Stimulated activated naive CD4-positive, alpha-beta T cell (primary cell): ENCODE results near the gene CEP112.

ENCODE experiments used
- DNase-seq, 6 experiments: peaks; one replicate each; lab custom pipeline; 2025; lab: John Stamatoyannopoulos, UW

Gene CEP112

GRCh38 chr17:65644545-65644944, 547.4 kb downstream of the CEP112 start:
- DNase-seq: no peak

GRCh38 chr17:65638221-65638975, 553.5 kb downstream of the CEP112 start:
- DNase-seq: no peak

DNA sequence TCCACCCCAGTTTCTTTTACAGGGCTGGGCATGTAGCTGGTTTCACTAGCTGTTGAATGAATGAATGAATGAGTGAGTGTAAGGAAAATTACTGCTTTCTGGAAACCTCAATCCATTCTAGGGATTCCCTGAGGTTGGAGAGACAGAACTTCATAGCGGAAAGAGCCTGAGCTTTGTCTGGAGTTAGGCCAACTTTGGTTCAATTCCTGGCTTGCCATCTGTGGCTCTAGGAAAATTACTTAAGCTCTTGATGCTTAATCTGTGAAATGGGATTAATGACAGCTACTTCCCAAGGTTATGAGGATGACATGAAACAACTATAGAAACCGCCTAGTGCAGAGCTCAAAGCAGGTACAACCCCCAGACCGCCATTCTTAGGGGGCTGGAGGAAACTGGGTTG, 554.1 kb downstream of the CEP112 start:
- no peak for DNase-seq

GRCh38 chr17:65634533-65634932, 557.4 kb downstream of the CEP112 start:
- DNase-seq: no peak

- no peak for DNase-seq
These were observed 557.9 kb downstream of the CEP112 start for GRCh38 chr17:65633988-65634387.

DNA sequence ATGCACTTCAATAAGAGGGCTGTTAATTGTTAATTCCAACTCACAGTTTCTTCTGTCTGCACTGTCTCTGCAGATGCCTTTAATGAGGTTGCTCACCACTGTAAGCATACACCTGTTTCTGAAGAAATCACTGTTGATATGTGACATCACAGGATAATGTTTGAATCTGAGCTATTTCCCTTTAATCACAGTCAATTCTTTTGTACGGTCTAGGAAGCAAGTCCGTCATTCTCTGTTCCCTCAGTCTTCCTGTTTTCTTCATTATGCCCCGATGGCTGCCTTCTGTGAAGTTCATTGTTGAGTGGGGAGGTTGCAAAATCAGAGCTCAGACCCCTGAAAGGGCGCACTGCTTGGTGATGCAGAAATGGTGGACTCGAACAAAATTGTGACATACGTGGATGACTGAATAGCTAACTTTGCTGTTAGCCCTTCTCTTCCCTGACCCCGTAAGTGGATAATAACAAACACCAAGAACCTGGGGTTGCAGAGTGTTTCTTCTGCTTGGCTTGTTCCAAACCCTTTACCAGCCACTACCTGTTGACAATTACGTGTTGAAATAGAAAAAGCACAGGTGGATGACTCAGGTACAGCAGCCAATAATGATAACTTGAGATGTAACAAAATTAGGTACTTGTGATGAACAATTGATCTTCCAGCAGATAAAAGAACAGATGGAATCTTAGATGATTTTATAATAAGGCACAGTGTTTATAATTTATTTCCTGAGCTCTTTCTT, 558.6 kb downstream of the CEP112 start:
- no peak for DNase-seq

DNA sequence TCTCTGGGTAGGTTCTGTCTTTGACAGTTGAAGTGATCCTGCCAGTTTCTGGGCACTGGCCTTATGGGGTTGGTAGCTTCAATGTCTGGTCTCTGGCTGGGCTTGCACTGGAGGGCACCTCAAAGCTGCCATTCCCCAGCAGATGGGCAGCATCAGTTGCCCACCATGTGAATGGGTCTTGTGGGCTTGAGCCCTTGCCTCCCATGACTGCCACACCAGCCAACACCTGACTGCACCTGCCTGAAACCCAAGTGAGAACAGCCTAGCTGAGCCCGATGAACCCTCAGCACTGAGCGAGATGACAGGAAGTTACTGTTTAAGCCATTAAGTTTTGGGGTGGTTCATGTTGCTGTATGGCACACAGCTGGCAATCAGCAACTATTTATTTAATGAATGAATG, 561.4 kb downstream of the CEP112 start:
- DNase-seq: no peak

GRCh38 chr17:65629234-65629690, 562.7 kb downstream of the CEP112 start:
- DNase-seq: no peak

DNA sequence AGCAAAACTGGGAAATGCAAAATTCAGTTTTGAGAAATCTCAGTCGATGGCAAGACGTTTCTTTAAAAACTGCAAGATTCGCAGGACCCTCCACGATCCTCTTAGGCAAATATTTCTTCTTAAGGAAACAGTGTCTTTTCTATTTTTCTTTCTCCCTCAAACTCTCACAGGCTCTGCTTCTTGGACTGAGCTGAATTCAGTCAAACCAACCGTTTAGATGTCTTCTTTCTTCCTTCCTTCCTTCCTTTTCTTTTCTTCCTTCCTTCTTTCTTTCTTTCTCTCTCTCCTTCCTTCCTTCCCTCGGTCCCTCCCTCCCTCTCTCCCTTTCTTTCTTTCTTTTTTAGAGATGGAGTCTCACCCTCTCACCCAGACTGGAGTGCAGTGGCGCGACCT, 563.3 kb downstream of the CEP112 start:
- DNase-seq: no peak

DNA sequence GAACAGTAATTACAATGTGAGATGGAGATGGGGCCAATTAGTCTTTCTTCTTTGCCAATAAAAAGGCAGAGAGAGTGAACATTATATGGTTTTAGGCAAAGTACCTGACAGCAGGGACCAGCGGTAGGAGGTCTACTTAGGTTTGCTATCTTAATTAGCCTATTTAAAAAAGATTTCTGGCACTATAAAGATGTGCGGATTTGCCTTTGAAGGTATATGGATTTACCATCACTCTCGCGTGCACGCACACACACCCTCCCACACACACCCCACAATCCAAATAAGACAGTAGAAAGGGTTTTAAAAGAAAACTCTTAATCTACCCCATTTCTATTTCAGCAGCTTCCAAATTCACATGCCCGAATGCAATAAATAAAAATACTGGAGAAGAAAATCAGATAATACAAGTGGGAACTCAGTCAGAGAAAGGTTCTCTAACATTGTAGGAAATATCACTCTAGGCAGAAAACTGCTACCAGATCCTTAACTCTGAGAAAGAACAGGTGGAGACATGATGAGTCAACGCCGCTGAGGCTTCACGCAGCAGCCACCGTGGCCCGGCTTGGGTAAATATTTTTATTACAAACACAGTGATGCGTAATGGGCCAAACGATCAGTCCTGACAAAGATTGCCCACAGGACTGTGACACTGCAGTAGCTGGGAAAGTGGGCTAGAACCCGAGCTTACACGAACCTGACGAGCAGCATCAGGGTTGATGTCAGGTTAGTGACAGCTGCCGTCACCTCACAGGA, 563.9 kb downstream of the CEP112 start:
- no peak for DNase-seq

- DNase-seq: no peak
These were observed 564.8 kb downstream of the CEP112 start for GRCh38 chr17:65627108-65627507.

GRCh38 chr17:65626451-65626850, 565.5 kb downstream of the CEP112 start:
- no peak for DNase-seq

GRCh38 chr17:65618516-65618915, 573.4 kb downstream of the CEP112 start:
- DNase-seq: no peak

GRCh38 chr17:65617496-65617895, 574.4 kb downstream of the CEP112 start:
- no peak for DNase-seq

GRCh38 chr17:65609749-65610148, 582.2 kb downstream of the CEP112 start:
- no peak for DNase-seq

GRCh38 chr17:65609286-65609685, 582.6 kb downstream of the CEP112 start:
- DNase-seq: no peak

DNA sequence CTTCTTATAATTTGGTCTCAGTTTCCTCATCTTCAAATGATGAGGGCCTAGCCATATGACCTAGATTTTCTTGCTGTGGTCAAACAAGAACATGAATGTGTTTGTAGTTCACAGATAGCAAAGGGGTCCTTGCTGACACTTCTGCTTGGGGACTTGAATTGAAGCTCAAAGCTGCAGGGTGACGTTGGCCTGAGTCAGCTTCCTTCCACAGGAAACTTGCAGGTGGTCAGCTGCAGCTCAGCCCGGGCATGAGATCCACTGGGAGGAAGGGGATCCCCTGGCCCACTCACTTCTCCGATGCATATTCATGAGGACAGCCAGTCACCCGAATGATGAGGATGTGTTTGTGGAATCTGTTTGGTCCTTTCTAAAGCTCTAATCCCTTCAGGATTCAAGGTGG, 587.9 kb downstream of the CEP112 start:
- no peak for DNase-seq

DNA sequence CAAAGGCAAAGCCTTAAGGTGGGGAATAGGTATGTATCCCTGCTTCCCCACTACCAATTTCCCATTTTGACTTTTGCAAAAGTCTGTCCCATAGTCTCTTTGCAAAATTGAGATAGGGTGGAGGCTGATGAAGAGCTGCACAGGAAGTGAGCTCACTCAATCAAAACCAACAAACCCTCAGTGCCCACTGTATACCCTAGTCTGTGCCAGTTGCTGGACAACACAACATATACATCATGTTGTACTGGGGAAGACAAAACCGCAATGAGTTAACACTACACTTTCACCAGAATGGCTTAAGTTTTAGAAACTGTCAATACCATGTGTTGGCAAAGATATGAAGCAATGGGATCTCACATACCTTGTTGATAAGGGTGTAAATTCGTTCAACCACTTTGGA, 590.1 kb downstream of the CEP112 start:
- no peak for DNase-seq

- DNase-seq: no peak
These were observed 590.8 kb downstream of the CEP112 start for GRCh38 chr17:65601145-65601544.

DNA sequence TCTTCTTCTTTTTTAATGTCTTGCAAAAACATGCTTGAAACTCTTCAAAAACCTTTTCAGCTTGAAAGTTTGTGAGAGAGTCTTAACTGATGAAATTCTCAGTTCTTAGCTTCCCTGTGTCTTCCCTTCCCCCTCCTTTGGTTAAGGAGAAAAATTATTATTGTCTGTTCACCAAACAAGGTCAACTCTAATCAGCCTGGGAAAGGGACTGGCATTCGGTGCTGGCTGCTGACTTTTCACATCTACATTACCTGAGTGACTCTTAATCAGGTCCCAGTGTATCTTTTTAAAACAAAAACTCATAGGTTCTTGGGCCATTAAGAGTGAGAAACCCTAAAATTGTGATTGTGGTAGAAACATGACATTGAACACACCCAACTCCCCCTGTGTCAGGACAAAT, 591.4 kb downstream of the CEP112 start:
- DNase-seq: no peak

DNA sequence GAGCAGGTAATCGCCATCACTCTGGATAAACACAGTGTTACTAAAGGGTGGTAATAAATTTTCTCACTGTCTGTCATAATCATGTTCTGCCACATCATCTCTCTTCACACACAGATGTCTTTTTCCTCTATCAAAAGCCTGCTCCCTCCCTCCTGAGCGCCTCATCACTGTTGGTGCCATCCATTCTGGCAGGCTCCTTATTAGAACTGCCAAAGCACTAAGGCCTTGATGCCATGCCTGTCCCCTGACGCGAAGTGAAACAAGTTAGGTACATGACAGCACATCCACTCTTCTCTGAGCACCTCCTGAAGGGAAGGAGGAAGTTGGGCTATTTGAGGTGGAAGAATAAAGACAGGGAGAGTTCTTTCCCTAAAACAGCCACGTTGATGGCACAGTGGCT, 592.3 kb downstream of the CEP112 start:
- no peak for DNase-seq

DNA sequence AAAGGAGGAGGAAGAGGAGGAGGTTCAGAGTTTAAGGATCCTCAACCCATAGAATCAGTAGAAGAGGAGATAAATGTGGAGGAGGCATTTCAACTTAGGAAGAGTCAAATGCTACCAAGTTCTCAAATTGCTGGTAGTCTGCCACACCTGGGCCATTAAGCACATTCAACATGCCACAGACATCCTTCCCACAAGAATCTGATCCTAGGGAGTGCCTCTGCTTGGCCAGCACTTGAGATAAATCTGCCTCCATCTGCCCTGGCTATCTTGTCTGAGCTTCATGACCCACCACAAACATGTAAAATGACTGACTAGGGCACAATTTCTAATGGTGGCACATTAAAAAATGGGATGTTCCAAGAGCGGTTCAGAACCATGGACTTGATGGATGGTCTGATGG, 593.2 kb downstream of the CEP112 start:
- DNase-seq: no peak
